HUES64 (cell line): ENCODE results near the gene MAGEA11.
"Not testable (repeated sequence)": the region's sequence is repeated elsewhere in the genome, so short reads cannot be mapped to it uniquely, and the experiment has no call there.

Experiments used
- H3K27ac ChIP-seq: 2 replicates; pipeline ENCODE4 v1.7.0; 2013; ENCODE audit warnings: low read depth, low read length, inconsistent platforms
- H3K27me3 ChIP-seq: 2 replicates; pipeline ENCODE4 v1.6.1; 2013; ENCODE audit warnings: mild to moderate bottlenecking, low read length; ENCODE audit not compliant: insufficient read depth
- H3K36me3 ChIP-seq: 2 replicates; pipeline ENCODE4 v1.6.1; 2013; ENCODE audit warnings: mild to moderate bottlenecking, low read length; ENCODE audit not compliant: insufficient read depth
- H3K4me1 ChIP-seq: 2 replicates; pipeline ENCODE4 v1.6.1; 2013; ENCODE audit warnings: mild to moderate bottlenecking, low read length, moderate library complexity; ENCODE audit not compliant: insufficient read depth
- H3K4me3 ChIP-seq: 2 replicates; pipeline ENCODE4 v1.5.1; 2013; ENCODE audit warnings: mild to moderate bottlenecking, low read length, moderate library complexity
- H3K9ac ChIP-seq: 2 replicates; pipeline ENCODE4 v1.6.1; 2013; ENCODE audit warnings: mild to moderate bottlenecking, low read depth, low read length
- H3K9me3 ChIP-seq: 2 replicates; pipeline ENCODE4 v1.6.1; 2013; ENCODE audit warnings: low read depth, low read length; ENCODE audit not compliant: insufficient read depth
- WGBS: fragments of 150-250, 120-280 bp; methylation state at CpG from one replicate; pipeline ENCODE4 v1.1.7; 2013; ENCODE audit warnings: missing lambda C conversion rate; 5-methylcytosine and 5-hydroxymethylcytosine counted together

Gene MAGEA11

DNA sequence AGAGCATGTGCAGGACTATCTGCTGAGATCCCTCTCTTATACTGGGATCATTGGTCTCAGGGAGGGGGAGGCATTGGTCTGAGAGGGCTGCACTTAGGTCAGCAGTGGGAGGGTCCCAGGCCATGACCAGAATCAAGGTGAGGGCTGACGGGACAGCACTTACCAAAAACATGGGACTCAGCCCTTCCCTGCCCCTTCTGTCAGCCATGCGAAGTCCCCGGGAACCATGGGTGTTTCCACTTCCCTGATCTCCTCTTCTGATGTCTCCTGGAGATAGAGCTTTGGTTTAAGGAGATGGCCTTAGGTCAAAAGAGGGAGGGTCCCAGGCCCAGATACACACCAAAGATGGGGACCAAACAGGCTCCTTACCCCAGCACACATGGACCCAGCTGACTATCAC, 49.1 kb downstream of the MAGEA11 start:
- no peaks in the 10 kb centered on the region for H3K27me3 ChIP-seq
- H3K9ac ChIP-seq = no peak overlapping the region
- no CpG with 5 or more reads among the region's 3 CpGs for WGBS

DNA sequence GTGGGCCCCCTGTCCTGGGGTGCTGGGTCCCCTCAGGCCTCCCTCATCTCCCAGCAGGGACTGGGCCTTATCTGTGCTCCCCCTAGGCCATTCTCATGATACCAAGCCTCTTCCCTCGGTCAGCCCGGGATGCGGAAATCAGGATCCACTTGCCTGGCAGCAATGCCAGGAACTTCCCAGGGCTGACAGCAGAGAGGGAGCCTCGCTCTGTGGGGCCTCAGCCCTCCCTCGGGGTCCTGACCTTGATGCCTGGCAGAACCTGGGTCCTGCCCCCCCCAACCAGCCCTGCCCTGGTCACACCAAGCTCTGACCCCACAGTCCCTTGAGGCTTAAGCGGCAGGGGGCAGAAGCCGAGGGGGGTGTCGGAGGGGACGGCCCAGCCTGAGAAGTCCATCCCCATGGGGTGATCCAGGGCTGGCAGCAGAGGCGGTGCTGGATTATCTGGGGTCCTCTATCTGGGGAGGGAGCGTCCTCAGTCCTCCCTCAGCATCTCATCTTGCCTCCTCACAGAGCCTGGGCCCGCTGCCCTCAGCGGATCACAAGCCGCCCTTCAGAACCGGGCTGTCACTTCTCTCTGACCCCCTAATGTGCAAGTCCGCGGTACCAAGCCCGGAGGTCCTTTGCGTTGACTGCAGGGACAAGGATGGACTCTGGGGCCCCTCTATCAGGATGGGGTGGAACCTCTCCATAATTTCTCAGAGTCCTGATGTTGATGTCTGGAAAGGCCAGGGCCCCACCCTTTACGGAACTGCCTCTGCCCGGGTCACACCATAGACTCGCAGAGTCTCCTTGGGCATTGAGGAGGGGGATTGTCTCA, 50.2 kb downstream of the MAGEA11 start:
- H3K9ac ChIP-seq, H3K27ac ChIP-seq, H3K36me3 ChIP-seq, H3K4me3 ChIP-seq, H3K27me3 ChIP-seq, H3K4me1 ChIP-seq, H3K9me3 ChIP-seq: not testable (repeated sequence)
- whole genome bisulfite sequencing = 92% methylated on average over 17 of the region's 22 CpGs

More for the DNA sequence above, 49.1 kb downstream of the MAGEA11 start:
- Histone ChIP-seq H3K4me3 (no peak overlapping the region), H3K4me1 (no peaks in the 10 kb centered on the region), H3K36me3 (no peaks in the 10 kb centered on the region), H3K27ac (no peak overlapping the region), H3K9me3 (no peaks in the 10 kb centered on the region)

DNA sequence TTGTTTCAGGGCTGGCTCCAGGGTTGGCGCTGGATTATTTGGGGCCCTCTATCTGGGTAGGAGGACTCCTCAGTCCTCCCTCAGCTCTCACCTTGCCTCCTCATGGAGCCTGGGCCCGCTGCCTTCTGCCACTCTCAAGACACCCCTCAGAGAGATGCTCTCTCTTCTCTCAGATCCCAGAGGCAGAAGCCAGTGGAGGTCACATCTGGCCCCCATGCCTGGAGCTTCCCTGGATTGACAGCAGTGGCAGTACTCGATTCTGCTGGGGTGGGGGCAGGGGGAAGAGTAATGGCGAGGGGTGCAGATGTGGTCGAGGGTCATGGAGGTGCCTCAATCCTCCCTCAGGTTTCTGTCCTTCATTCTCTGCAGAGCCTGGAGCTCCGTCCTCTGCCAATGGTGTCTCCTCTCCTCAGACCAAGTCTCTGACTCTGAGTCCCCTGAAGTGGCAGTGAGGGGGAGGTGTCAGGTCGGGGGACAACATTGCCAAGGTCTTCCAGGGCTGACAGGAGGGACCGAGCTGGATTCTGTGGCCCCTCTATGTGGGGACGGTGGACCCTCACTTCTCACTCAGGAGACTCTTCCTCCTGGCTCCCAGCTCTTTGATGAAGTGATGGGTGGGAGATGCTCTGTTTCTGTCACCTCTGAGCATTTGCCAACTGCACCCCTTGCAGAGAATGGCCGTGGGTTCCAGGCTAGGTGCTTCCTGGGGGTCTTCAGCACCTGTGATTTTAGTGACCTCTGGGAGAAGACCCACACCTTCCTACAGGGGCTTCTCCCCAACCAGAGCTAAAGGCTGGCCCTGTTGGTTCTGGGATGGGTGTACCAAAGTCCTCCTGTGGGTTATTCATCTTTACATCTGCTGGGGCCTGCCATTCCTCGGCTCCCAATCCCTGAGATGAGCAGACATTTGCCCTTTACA, 51.1 kb downstream of the MAGEA11 start:
- Histone ChIP-seq H3K27me3 (no peaks in the 10 kb centered on the region), H3K27ac (no peak overlapping the region), H3K4me1 (no peaks in the 10 kb centered on the region), H3K9me3 (no peaks in the 10 kb centered on the region), H3K4me3 (no peak overlapping the region), H3K9ac (no peak overlapping the region), H3K36me3 (no peaks in the 10 kb centered on the region)
- 84% methylated on average over 5 of the region's 11 CpGs for WGBS
